Peyer's patch (tissue), 4 donors: ENCODE data around the gene SLC24A5.

Experiments used
- CTCF ChIP-seq, 6 experiments: fragments of 450-650 bp in 4 of 6; fragments of 200-600 bp in 2 of 6; sonication (generic) in 1 of 6; IDR thresholded peaks; one replicate each; pipeline ENCODE4 v1.5.1; 2017 to 2019; ENCODE audit warnings: antibody characterized with exemption in 6 of 6, mild to moderate bottlenecking in 3 of 6, moderate library complexity in 1 of 6
- POLR2A ChIP-seq, 2 donors: fragments of 450-650 bp; IDR thresholded peaks; one replicate each; pipeline ENCODE4 v1.5.1; 2017; ENCODE audit warnings: antibody characterized with exemption in 2 of 2, mild to moderate bottlenecking in 2 of 2, moderate library complexity in 2 of 2

DNA sequence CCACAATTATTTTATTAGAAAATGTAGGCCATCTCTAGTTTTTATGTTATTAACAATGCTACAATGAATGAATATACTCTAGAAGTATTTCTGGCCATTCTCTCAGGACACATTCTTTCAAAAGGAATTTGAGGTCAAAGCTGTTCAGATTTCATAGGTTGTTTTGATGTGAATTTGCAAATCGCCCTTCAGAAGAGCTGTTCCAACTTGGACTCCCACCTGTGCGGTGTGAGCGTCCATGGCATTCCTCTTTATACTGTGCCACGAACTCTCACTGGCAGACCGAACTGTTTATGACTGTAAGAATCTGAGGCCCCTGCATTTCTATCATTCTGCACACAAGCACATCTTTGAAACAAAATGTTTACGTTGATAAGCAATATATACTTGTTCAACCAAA, 18.6 kb upstream of the SLC24A5 start:
- TF ChIP-seq CTCF (IDR thresholded peaks at IDR 0.05) = no peak
- no peak for TF ChIP-seq POLR2A (IDR thresholded peaks at IDR 0.05)
